ENCODE measurements around the gene MAGI2.

Gene MAGI2

DNA sequence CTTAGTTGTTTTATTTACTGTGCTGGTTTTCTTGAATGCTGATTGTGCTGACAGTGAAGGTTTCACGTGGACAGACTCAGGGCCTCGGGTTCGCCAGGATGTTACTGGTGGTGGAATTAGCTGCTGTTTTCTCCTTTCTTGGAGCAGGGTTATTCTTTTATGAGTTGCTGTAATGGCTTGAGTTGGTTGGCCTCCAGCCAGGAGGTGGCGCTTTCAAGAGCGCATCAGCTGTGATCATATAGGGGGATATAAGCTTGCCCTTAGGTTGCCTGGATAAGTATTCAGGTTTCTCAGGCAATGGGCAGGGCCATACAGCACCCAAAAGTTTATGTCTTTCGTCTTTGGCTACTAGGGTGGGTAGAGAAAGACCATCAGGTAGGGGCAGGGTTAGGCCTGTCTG is 913.6 kb downstream of the MAGI2 start:
- TF ChIP-seq, protein P1, sequence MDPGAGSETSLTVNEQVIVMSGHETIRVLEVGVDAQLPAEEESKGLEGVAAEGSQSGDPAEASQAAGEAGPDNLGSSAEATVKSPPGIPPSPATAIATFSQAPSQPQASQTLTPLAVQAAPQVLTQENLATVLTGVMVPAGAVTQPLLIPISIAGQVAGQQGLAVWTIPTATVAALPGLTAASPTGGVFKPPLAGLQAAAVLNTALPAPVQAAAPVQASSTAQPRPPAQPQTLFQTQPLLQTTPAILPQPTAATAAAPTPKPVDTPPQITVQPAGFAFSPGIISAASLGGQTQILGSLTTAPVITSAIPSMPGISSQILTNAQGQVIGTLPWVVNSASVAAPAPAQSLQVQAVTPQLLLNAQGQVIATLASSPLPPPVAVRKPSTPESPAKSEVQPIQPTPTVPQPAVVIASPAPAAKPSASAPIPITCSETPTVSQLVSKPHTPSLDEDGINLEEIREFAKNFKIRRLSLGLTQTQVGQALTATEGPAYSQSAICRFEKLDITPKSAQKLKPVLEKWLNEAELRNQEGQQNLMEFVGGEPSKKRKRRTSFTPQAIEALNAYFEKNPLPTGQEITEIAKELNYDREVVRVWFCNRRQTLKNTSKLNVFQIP (CRISPR knock-in tag; IDR thresholded peaks at IDR 0.05; ENCODE audit: borderline replicate concordance, low read depth): no peak
- TF ChIP-seq ZC3H10 (CRISPR knock-in tag; IDR thresholded peaks at IDR 0.05) (no peak), ZNF70 (CRISPR knock-in tag; IDR thresholded peaks at IDR 0.05) (no peak), OSR1 (CRISPR knock-in tag; IDR thresholded peaks at IDR 0.05) (no peak), GLIS3 (CRISPR knock-in tag; IDR thresholded peaks at IDR 0.05) (no peak)
- ATAC-seq: no peak

DNA sequence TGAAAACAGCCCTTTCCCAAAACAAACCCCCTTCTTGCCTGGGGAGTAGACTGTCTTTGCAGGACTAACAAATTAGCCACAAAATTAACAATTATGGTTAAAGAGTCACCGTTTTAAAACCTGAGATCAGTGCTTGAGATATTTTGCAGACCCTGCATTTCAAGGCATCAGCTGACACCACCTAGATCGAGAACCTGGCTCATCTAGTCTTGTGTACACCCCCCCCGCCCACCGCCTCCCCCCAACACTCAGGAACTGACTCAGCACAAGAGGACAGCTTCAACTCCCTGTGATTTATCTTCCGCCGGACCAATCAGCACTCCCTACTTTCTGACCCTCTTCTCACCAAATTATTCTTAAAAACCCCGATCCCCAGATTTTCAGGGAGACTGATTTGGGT is 917.8 kb downstream of the MAGI2 start:
- no peak for ATAC-seq
- TF ChIP-seq GLIS3 (CRISPR knock-in tag; IDR thresholded peaks at IDR 0.05): no peak
- TF ChIP-seq, protein P1 (CRISPR knock-in tag; IDR thresholded peaks at IDR 0.05; ENCODE audit: borderline replicate concordance, low read depth): no peak
- TF ChIP-seq ESRRG (CRISPR knock-in tag; IDR thresholded peaks at IDR 0.05): no peak
- TF ChIP-seq, protein P2, sequence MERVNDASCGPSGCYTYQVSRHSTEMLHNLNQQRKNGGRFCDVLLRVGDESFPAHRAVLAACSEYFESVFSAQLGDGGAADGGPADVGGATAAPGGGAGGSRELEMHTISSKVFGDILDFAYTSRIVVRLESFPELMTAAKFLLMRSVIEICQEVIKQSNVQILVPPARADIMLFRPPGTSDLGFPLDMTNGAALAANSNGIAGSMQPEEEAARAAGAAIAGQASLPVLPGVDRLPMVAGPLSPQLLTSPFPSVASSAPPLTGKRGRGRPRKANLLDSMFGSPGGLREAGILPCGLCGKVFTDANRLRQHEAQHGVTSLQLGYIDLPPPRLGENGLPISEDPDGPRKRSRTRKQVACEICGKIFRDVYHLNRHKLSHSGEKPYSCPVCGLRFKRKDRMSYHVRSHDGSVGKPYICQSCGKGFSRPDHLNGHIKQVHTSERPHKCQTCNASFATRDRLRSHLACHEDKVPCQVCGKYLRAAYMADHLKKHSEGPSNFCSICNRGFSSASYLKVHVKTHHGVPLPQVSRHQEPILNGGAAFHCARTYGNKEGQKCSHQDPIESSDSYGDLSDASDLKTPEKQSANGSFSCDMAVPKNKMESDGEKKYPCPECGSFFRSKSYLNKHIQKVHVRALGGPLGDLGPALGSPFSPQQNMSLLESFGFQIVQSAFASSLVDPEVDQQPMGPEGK (CRISPR knock-in tag; IDR thresholded peaks at IDR 0.05; ENCODE audit: borderline replicate concordance): peak; percentile 74; the same call in 1 of the 2 replicates
- no peak for TF ChIP-seq ZNF565 (CRISPR knock-in tag; conservative IDR thresholded peaks at IDR 0.05; ENCODE audit: low read depth)

DNA sequence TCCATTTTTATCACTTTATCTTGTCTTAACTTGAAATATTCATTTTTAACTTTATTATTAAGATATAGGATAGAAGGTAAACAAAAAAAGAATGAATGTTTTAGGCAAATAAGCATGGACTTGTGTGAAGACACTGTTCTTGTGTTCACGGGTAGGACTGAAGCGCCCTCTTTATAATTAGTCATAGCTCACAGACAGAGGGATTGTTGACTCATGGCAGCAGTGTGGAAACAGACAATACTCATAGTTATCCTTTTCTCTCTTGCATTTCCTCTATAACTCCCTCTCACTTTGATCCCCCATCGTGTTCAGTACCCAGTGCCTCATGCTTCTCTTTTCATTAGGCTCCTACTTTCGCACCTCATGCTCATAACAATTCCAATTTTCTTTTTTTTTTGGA is 923.1 kb downstream of the MAGI2 start:
- peak; percentile 88 for ATAC-seq
- TF ChIP-seq ZFP3 (CRISPR knock-in tag; IDR thresholded peaks at IDR 0.05) (no peak), ZC3H10 (CRISPR knock-in tag; IDR thresholded peaks at IDR 0.05) (no peak), GLIS3 (CRISPR knock-in tag; IDR thresholded peaks at IDR 0.05) (no peak), TCF4 (CRISPR knock-in tag; IDR thresholded peaks at IDR 0.05; ENCODE audit: borderline replicate concordance) (no peak), ARNTL (CRISPR knock-in tag; IDR thresholded peaks at IDR 0.05; ENCODE audit: borderline replicate concordance, low read depth) (no peak), ISL1 (CRISPR knock-in tag; IDR thresholded peaks at IDR 0.05) (no peak)
- TF ChIP-seq, protein P3, sequence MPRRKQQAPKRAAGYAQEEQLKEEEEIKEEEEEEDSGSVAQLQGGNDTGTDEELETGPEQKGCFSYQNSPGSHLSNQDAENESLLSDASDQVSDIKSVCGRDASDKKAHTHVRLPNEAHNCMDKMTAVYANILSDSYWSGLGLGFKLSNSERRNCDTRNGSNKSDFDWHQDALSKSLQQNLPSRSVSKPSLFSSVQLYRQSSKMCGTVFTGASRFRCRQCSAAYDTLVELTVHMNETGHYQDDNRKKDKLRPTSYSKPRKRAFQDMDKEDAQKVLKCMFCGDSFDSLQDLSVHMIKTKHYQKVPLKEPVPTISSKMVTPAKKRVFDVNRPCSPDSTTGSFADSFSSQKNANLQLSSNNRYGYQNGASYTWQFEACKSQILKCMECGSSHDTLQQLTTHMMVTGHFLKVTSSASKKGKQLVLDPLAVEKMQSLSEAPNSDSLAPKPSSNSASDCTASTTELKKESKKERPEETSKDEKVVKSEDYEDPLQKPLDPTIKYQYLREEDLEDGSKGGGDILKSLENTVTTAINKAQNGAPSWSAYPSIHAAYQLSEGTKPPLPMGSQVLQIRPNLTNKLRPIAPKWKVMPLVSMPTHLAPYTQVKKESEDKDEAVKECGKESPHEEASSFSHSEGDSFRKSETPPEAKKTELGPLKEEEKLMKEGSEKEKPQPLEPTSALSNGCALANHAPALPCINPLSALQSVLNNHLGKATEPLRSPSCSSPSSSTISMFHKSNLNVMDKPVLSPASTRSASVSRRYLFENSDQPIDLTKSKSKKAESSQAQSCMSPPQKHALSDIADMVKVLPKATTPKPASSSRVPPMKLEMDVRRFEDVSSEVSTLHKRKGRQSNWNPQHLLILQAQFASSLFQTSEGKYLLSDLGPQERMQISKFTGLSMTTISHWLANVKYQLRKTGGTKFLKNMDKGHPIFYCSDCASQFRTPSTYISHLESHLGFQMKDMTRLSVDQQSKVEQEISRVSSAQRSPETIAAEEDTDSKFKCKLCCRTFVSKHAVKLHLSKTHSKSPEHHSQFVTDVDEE (CRISPR knock-in tag; IDR thresholded peaks at IDR 0.05): no peak
- TF ChIP-seq, protein P4, sequence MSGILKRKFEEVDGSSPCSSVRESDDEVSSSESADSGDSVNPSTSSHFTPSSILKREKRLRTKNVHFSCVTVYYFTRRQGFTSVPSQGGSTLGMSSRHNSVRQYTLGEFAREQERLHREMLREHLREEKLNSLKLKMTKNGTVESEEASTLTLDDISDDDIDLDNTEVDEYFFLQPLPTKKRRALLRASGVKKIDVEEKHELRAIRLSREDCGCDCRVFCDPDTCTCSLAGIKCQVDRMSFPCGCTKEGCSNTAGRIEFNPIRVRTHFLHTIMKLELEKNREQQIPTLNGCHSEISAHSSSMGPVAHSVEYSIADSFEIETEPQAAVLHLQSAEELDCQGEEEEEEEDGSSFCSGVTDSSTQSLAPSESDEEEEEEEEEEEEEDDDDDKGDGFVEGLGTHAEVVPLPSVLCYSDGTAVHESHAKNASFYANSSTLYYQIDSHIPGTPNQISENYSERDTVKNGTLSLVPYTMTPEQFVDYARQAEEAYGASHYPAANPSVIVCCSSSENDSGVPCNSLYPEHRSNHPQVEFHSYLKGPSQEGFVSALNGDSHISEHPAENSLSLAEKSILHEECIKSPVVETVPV (CRISPR knock-in tag; IDR thresholded peaks at IDR 0.05): no peak

DNA sequence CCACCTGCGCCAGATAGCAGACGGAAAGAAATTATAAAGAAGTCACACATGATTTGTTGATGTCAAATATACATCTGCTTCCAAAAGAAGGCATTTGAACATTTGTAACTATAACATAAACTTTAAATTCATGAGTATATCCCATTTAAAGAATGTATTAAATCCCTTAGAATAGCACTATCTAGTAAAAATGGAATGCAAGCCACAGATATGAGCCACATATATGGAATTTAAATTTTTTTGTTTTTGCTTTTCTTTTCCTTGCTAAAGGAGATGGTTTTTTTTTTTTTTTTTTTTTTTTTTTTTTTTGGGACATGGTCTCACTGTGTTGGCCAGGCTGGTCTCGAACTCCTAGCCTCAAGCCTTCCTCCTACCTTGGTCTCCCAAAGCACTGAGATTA is 924.1 kb downstream of the MAGI2 start:
- peak; percentile 52 for ATAC-seq
- TF ChIP-seq ZNF70 (CRISPR knock-in tag; IDR thresholded peaks at IDR 0.05) (no peak), RARB (CRISPR knock-in tag; IDR thresholded peaks at IDR 0.05) (no peak)
- TF ChIP-seq, protein P4 (CRISPR knock-in tag; IDR thresholded peaks at IDR 0.05): no peak
- TF ChIP-seq, protein P3 (CRISPR knock-in tag; IDR thresholded peaks at IDR 0.05): no peak

All from SK-N-SH treated with all-trans-retinoic acid at 6 μM for 48 hours (cell line).